Measurements from ENCODE around the gene C15orf39.

Gene C15orf39

GRCh38 chr15:75167588-75168350 lies 33.9 kb upstream of the C15orf39 start:
- DNase-seq (ENCODE audit: low read depth): no peak
- TF ChIP-seq, protein P1, sequence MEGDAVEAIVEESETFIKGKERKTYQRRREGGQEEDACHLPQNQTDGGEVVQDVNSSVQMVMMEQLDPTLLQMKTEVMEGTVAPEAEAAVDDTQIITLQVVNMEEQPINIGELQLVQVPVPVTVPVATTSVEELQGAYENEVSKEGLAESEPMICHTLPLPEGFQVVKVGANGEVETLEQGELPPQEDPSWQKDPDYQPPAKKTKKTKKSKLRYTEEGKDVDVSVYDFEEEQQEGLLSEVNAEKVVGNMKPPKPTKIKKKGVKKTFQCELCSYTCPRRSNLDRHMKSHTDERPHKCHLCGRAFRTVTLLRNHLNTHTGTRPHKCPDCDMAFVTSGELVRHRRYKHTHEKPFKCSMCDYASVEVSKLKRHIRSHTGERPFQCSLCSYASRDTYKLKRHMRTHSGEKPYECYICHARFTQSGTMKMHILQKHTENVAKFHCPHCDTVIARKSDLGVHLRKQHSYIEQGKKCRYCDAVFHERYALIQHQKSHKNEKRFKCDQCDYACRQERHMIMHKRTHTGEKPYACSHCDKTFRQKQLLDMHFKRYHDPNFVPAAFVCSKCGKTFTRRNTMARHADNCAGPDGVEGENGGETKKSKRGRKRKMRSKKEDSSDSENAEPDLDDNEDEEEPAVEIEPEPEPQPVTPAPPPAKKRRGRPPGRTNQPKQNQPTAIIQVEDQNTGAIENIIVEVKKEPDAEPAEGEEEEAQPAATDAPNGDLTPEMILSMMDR (IDR thresholded peaks at IDR 0.05; ENCODE audit: low read depth, low read length, missing control alignments): no peak
- no peak overlapping the region for H3K4me3 ChIP-seq (ENCODE audit: low read depth, low read length)

DNA sequence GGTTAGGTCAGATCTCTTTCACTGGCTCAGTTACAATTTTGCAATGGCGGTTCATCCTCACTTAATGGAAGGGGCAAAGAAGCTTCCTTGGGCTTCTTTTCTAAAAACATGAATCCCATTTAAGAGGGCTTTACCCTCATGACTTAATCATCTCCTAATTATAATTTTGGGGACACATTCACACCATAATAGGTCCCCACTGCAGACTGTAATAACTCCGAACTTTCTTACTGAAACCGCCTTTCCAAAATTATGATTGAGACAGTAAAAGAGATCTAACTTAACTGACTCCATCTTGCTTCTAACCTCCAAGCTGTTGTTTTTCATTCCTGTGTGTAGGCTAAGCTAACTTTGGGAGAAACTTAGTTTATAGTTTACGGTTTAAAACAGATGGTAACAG lies 33.3 kb upstream of the C15orf39 start:
- no peak overlapping the region for H3K4me3 ChIP-seq (ENCODE audit: low read depth, low read length)
- TF ChIP-seq, protein P1 (IDR thresholded peaks at IDR 0.05; ENCODE audit: low read depth, low read length, missing control alignments): no peak
- no peak for DNase-seq (ENCODE audit: low read depth)

- DNase-seq (ENCODE audit: low read depth): no peak
- TF ChIP-seq, protein P1 (IDR thresholded peaks at IDR 0.05; ENCODE audit: low read depth, low read length, missing control alignments): no peak
- no peak overlapping the region for H3K4me3 ChIP-seq (ENCODE audit: low read depth, low read length)
These were observed 31.5 kb upstream of the C15orf39 start for GRCh38 chr15:75170203-75170602.

DNA sequence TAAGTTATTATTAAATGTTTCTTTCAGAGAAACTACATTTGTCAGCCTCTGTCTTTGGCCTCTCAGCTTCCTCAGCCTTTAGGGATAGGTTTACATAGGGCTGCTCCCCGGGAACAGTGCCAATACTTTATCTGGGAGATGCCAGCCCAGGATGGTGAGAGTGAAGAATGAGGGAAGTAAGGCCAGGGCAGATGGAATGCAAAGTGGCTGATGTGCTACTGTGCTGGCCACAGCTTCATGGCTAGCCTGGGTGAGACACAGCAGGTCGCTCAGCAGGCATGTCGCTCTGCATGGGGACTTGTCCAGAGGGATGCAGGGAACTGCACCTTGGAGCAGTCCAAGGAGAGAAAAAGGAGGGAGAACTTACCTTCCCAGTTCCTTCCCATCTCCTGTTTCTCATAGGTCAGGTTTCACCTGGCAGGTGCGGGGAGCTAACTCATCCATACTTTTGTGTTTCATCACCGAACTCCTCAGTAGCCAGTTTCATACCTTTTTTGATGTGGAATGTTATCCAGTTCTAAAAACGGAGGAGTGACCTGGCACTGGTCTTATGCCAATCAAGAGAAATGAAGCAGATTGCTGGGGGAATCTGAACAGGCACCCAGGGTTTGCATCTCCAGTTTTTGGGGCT lies 30.9 kb upstream of the C15orf39 start:
- TF ChIP-seq, protein P1 (IDR thresholded peaks at IDR 0.05; ENCODE audit: low read depth, low read length, missing control alignments): no peak
- no peak for DNase-seq (ENCODE audit: low read depth)
- no peak overlapping the region for H3K4me3 ChIP-seq (ENCODE audit: low read depth, low read length)

DNA sequence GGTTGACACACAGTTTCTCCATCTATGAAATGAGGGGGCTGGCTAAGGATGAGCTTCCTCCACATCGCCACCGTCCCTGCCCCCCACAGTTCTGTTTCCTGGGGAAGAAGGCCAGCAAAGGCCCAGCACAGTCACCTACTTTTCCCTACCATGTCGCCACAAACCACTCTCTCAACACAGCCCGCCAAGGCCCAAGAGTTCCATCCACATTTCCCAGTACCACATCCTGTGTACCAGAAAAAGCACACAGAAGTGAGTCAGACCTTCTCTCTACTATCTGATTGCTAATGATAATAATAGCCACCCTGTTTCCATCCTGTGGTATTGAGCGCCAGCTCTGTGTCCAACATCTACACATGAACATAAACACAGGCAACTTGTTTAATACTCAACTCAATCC lies 30.3 kb upstream of the C15orf39 start:
- DNase-seq (ENCODE audit: low read depth): peak; percentile 33
- TF ChIP-seq, protein P1 (IDR thresholded peaks at IDR 0.05; ENCODE audit: low read depth, low read length, missing control alignments): no peak
- H3K4me3 ChIP-seq (ENCODE audit: low read depth, low read length): no peak overlapping the region

- no peak for DNase-seq (ENCODE audit: low read depth)
- H3K4me3 ChIP-seq (ENCODE audit: low read depth, low read length): no peak overlapping the region
- TF ChIP-seq, protein P1 (IDR thresholded peaks at IDR 0.05; ENCODE audit: low read depth, low read length, missing control alignments): no peak
These were observed 29.3 kb upstream of the C15orf39 start for GRCh38 chr15:75172284-75172820.
